HepG2 (cell line): ENCODE measurements around the gene ANKRD22.

Experiments used
- ASH2L ChIP-seq: fragments of 300-600, 200-600 bp; sonication (generic); IDR thresholded peaks from 2 replicates; pipeline ENCODE4 v1.7.0; 2017; ENCODE audit warnings: low read depth, mild to moderate bottlenecking, moderate library complexity, mixed read lengths, low read length; ENCODE audit not compliant: insufficient read length
- CAMTA2 ChIP-seq: sonication (generic); formaldehyde crosslinking; IDR thresholded peaks from 2 replicates; pipeline ENCODE4 v1.4.0; 2020; ENCODE audit warnings: mild to moderate bottlenecking, missing genetic modification reagents, borderline replicate concordance
- CEBPG ChIP-seq: IDR thresholded peaks from 2 replicates; pipeline ENCODE4 v1.6.1; 2016
- CTCF ChIP-seq: sonication (generic); formaldehyde crosslinking; IDR thresholded peaks from 2 replicates; pipeline ENCODE4 v1.5.0; 2020; ENCODE audit warnings: mild to moderate bottlenecking, missing genetic modification reagents, moderate library complexity
- EZH2 ChIP-seq: conservative IDR thresholded peaks from 2 replicates; pipeline ENCODE4 v1.6.1; 2012; ENCODE audit warnings: mild to moderate bottlenecking, low read depth, low read length, moderate library complexity
- FOXP4 ChIP-seq: sonication (generic); formaldehyde crosslinking; IDR thresholded peaks from 2 replicates; pipeline ENCODE4 v1.4.0; 2020; ENCODE audit warnings: missing genetic modification reagents
- NONO ChIP-seq, 2 experiments: fragments of 450-650 bp in 1 of 2; sonication (generic) in 1 of 2; formaldehyde crosslinking in 1 of 2; IDR thresholded peaks in 1 of 2; conservative IDR thresholded peaks in 1 of 2; 2 replicates each; pipeline versions ENCODE4 v1.6.1 to v1.8.0; 2017 to 2022; ENCODE audit warnings: mild to moderate bottlenecking in 1 of 2, missing genetic modification reagents in 1 of 2, moderate library complexity in 1 of 2
- RELA ChIP-seq: sonication (generic); formaldehyde crosslinking; IDR thresholded peaks from 2 replicates; pipeline ENCODE4 v1.4.0; 2020; ENCODE audit warnings: missing genetic modification reagents
- RERE ChIP-seq: IDR thresholded peaks from 2 replicates; pipeline ENCODE4 v1.6.1; 2016; ENCODE audit warnings: low read depth, missing genetic modification reagents, missing compliant biosample characterization
- TRIM22 ChIP-seq: fragments of 450-650 bp; IDR thresholded peaks from 2 replicates; pipeline ENCODE4 v1.6.1; 2017
- USF2 ChIP-seq, 2 experiments: sonication (generic) in 1 of 2; formaldehyde crosslinking in 1 of 2; IDR thresholded peaks; 2 replicates each; pipeline versions ENCODE4 v1.5.1 to v1.6.1; 2011 to 2020; ENCODE audit warnings: borderline replicate concordance in 1 of 2, low read depth in 1 of 2, low read length in 1 of 2, mild to moderate bottlenecking in 1 of 2, missing genetic modification reagents in 1 of 2, moderate library complexity in 1 of 2
- ZFY ChIP-seq: sonication (generic); formaldehyde crosslinking; IDR thresholded peaks from 2 replicates; pipeline ENCODE4 v1.4.0; 2020; ENCODE audit warnings: missing genetic modification reagents
- ZNF274 ChIP-seq: sonication (generic); formaldehyde crosslinking; IDR thresholded peaks from 2 replicates; pipeline ENCODE4 v1.5.1; 2020; ENCODE audit warnings: mild to moderate bottlenecking, missing genetic modification reagents

GRCh38 chr10:88849234-88849633 lies 2.4 kb downstream of the ANKRD22 start:
- TF ChIP-seq TRIM22 (no peak), FOXP4 (no peak), CTCF (CRISPR knock-in tag) (no peak), ZFY (CRISPR knock-in tag) (no peak), ASH2L (no peak), ZNF274 (CRISPR knock-in tag) (no peak), RELA (CRISPR knock-in tag) (no peak), USF2 (IDR thresholded peaks at IDR 0.05; ENCODE audit: low read depth, low read length) (no peak), USF2 (CRISPR knock-in tag; IDR thresholded peaks at IDR 0.05; ENCODE audit: borderline replicate concordance) (no peak), CAMTA2 (CRISPR knock-in tag) (no peak), CEBPG (CRISPR knock-in tag) (no peak), RERE (CRISPR knock-in tag) (no peak), EZH2 (no peak), NONO (IDR thresholded peaks at IDR 0.05) (no peak), NONO (CRISPR knock-in tag; conservative IDR thresholded peaks at IDR 0.05) (no peak)
